ENCODE measurements around the gene CADM2.

- TF ChIP-seq CTCF (IDR thresholded peaks at IDR 0.05; ENCODE audit: poor library complexity) (no peak), EZH2phosphoT487 (IDR thresholded peaks at IDR 0.05; ENCODE audit: low read depth, severe bottlenecking, unreplicated experiment) (no peak)
These were observed 144.0 kb downstream of the CADM2 start for GRCh38 chr3:85102781-85103180.

All from hepatocyte (in vitro differentiated cells).